Measurements from ENCODE around the gene FBXO28. TPM values are rescaled to one million over a fixed set of nuclear protein-coding genes. Genes with fewer than 3 reads are reported as not detected.

Gene FBXO28
- total and polyA plus RNA-seq, 10 of the 15 experiments (the other 5 are each of a cell fraction or from before 2014, with no cell fraction given), result 4.3 to 23.2 (median 18.4) TPM

GRCh38 chr1:224107282-224107625, 6.7 kb upstream of the FBXO28 start:
- no peak overlapping the region for H2AFZ ChIP-seq (ENCODE audit: control insufficient read depth, low read depth, low read length)
- H3K9ac ChIP-seq (ENCODE audit: control insufficient read depth, insufficient read depth, low read length), result no peak overlapping the region
- no TSS peak for BruUV-seq (replicated peaks)
- in situ Hi-C loops (cut with MboI) (no loop called here), intact Hi-C loops (cut with micrococcal nuclease; ENCODE audit: unreplicated experiment) (loop anchor here (2.0 kb wide), 1 partner anchor 408 kb away; no protein-coding TSS in a partner anchor)
- H3K79me2 ChIP-seq (ENCODE audit: control insufficient read depth, insufficient read depth, low read length), result no peaks in the 10 kb centered on the region
- no peaks in the 10 kb centered on the region for H4K20me1 ChIP-seq (ENCODE audit: control insufficient read depth, insufficient read depth)
- H3K36me3 ChIP-seq (ENCODE audit: control insufficient read depth in 2 of 2, insufficient read depth in 2 of 2, low read length in 1 of 2), result no peaks in the 10 kb centered on the region
- POLR2A ChIA-PET, result interaction anchor here (0.5 kb wide), 2 partner anchors 18 to 79 kb away, joined by 3 to 6 read pairs; no protein-coding TSS in a partner anchor
- no peaks in the 10 kb centered on the region for H3K4me1 ChIP-seq (ENCODE audit: control insufficient read depth, insufficient read depth, low read length)
- H3K27ac ChIP-seq (ENCODE audit: control insufficient read depth, insufficient read depth), result no peak overlapping the region
- H3K27me3 ChIP-seq (replicated peaks in 1 of 2; ENCODE audit: control insufficient read depth in 2 of 2, insufficient read depth in 2 of 2, low read length in 1 of 2), result no peaks in the 10 kb centered on the region
- ATAC-seq (no peak), FAIRE-seq (no peak), DNase-seq (ENCODE audit: low read depth, low spot score) (no peak)
- H3K4me3 ChIP-seq, result no peak overlapping the region
- no peaks in the 10 kb centered on the region for H3K9me3 ChIP-seq (replicated peaks; ENCODE audit: control insufficient read depth, insufficient read depth, low read length)
- SMC1A ChIA-PET (ENCODE audit: uncharacterized antibody, unreplicated experiment), result interaction anchor here (1.0 to 2.0 kb wide), 6 partner anchors 9 to 405 kb away, joined by 3 to 6 read pairs (median 4); no protein-coding TSS in a partner anchor
- RAD21 ChIA-PET (ENCODE audit: unreplicated experiment), result interaction anchor here (0.9 to 1.1 kb wide), 4 partner anchors 9 to 409 kb away, joined by 3 to 6 read pairs (median 3); no protein-coding TSS in a partner anchor
- CTCF ChIA-PET, result interaction anchor here (0.6 to 2.7 kb wide), 11 partner anchors 9 to 407 kb away, joined by 3 to 18 read pairs (median 5); no protein-coding TSS in a partner anchor
- no peak overlapping the region for H3K4me2 ChIP-seq (ENCODE audit: control insufficient read depth, insufficient read depth)
- no peak for TF ChIP-seq ZBTB4 (CRISPR knock-in tag; IDR thresholded peaks at IDR 0.05)
- no peak for TF ChIP-seq POU2F2 (IDR thresholded peaks at IDR 0.05; ENCODE audit: borderline replicate concordance, low read depth, low read length)
- no peak for TF ChIP-seq CEBPB (IDR thresholded peaks at IDR 0.05; ENCODE audit: borderline replicate concordance in 1 of 2, low read depth in 2 of 2, low read length in 2 of 2)
- TF ChIP-seq TCF3 (IDR thresholded peaks at IDR 0.05; ENCODE audit: borderline replicate concordance, insufficient read depth, low read depth, low read length), result no peak
- no peak for TF ChIP-seq SPI1 (IDR thresholded peaks at IDR 0.05; ENCODE audit: borderline replicate concordance, insufficient read depth, low read depth, low read length)
- TF ChIP-seq MLLT1 (IDR thresholded peaks at IDR 0.05), result no peak
- no peak for TF ChIP-seq KLF5 (IDR thresholded peaks at IDR 0.05; ENCODE audit: partially characterized antibody)
- TF ChIP-seq IKZF2 (IDR thresholded peaks at IDR 0.05), result no peak
- no peak for TF ChIP-seq ATF2 (IDR thresholded peaks at IDR 0.05; ENCODE audit: low read length)
- no peak for TF ChIP-seq GATAD2B (conservative IDR thresholded peaks at IDR 0.05; ENCODE audit: low read depth)
- TF ChIP-seq MTA3 (IDR thresholded peaks at IDR 0.05; ENCODE audit: borderline replicate concordance, low read length), result no peak
- no peak for TF ChIP-seq IRF3 (IDR thresholded peaks at IDR 0.05)
- no peak for TF ChIP-seq POLR2A (IDR thresholded peaks at IDR 0.05; ENCODE audit: low read depth, low read length)
- no peak for TF ChIP-seq PAX8 (IDR thresholded peaks at IDR 0.05)
- TF ChIP-seq FOXM1 (IDR thresholded peaks at IDR 0.05; ENCODE audit: low read depth, low read length), result no peak
- no peak for TF ChIP-seq CREB1 (IDR thresholded peaks at IDR 0.05; ENCODE audit: low read depth)
